ENCODE data around the gene EBF3. TPM values are rescaled to one million over a fixed set of nuclear protein-coding genes. Genes with fewer than 3 reads are reported as not detected.

Gene EBF3
- total and polyA plus RNA-seq, 9 of the 15 experiments (the other 6 are each of a cell fraction or from before 2014, with no cell fraction given): not detected

GRCh38 chr10:129909531-129910256 is 54.4 kb downstream of the EBF3 start (continued):
- TF ChIP-seq CHD7 (IDR thresholded peaks at IDR 0.05; ENCODE audit: low read depth, low read length): no peak
- TF ChIP-seq NR2F6 (CRISPR knock-in tag; IDR thresholded peaks at IDR 0.05): no peak
- TF ChIP-seq STAG1 (CRISPR knock-in tag; IDR thresholded peaks at IDR 0.05; ENCODE audit: borderline replicate concordance): no peak
- TF ChIP-seq XRCC5 (IDR thresholded peaks at IDR 0.05; ENCODE audit: low read depth, low read length): no peak
